Measurements from ENCODE around the gene ACOXL.

Gene ACOXL

GRCh38 chr2:110950281-110950680, 217.9 kb downstream of the ACOXL start:
- DNase-seq (ENCODE audit: insufficient read length, low spot score) (no peak), FAIRE-seq (no peak)
- TF ChIP-seq CTCF (IDR thresholded peaks at IDR 0.05; ENCODE audit: insufficient read depth, missing control alignments): no peak

- DNase-seq (ENCODE audit: insufficient read length, low spot score) (no peak), FAIRE-seq (no peak)
- TF ChIP-seq CTCF (IDR thresholded peaks at IDR 0.05; ENCODE audit: insufficient read depth, missing control alignments): no peak
Observed at GRCh38 chr2:110955045-110955444, 222.7 kb downstream of the ACOXL start.

GRCh38 chr2:110955556-110955955, 223.2 kb downstream of the ACOXL start:
- DNase-seq (ENCODE audit: insufficient read length, low spot score): no peak
- FAIRE-seq: no peak
- no peak for TF ChIP-seq CTCF (IDR thresholded peaks at IDR 0.05; ENCODE audit: insufficient read depth, missing control alignments)

- no peak for TF ChIP-seq CTCF (IDR thresholded peaks at IDR 0.05; ENCODE audit: insufficient read depth, missing control alignments)
- DNase-seq (ENCODE audit: insufficient read length, low spot score) (no peak), FAIRE-seq (no peak)
Observed at GRCh38 chr2:110957293-110957692, 224.9 kb downstream of the ACOXL start.

GRCh38 chr2:110958346-110959119, 226.2 kb downstream of the ACOXL start:
- DNase-seq (ENCODE audit: insufficient read length, low spot score): no peak
- no peak for FAIRE-seq
- no peak for TF ChIP-seq CTCF (IDR thresholded peaks at IDR 0.05; ENCODE audit: insufficient read depth, missing control alignments)

GRCh38 chr2:110959198-110959597, 226.8 kb downstream of the ACOXL start:
- no peak for DNase-seq (ENCODE audit: insufficient read length, low spot score)
- TF ChIP-seq CTCF (IDR thresholded peaks at IDR 0.05; ENCODE audit: insufficient read depth, missing control alignments): no peak
- no peak for FAIRE-seq

GRCh38 chr2:110960281-110960680, 227.9 kb downstream of the ACOXL start:
- no peak for TF ChIP-seq CTCF (IDR thresholded peaks at IDR 0.05; ENCODE audit: insufficient read depth, missing control alignments)
- FAIRE-seq (no peak), DNase-seq (ENCODE audit: insufficient read length, low spot score) (no peak)
